GM19324 (cell line): Measurements from ENCODE around the gene CCT6A.
A peak's percentile ranks its signal among the peaks of the same experiment; 100 is the strongest.
"Not testable (repeated sequence)": the region's sequence is repeated elsewhere in the genome, so short reads cannot be mapped to it uniquely, and the experiment has no call there.

Experiments
- ATAC-seq: cut with Tn5 transposase; IDR thresholded peaks from one replicate; pipeline ENCODE4 v1.9.1; 2021; ENCODE audit warnings: mild to moderate bottlenecking, moderate library complexity; ENCODE audit not compliant: unreplicated experiment, low FRiP score

CCT6A gene

DNA sequence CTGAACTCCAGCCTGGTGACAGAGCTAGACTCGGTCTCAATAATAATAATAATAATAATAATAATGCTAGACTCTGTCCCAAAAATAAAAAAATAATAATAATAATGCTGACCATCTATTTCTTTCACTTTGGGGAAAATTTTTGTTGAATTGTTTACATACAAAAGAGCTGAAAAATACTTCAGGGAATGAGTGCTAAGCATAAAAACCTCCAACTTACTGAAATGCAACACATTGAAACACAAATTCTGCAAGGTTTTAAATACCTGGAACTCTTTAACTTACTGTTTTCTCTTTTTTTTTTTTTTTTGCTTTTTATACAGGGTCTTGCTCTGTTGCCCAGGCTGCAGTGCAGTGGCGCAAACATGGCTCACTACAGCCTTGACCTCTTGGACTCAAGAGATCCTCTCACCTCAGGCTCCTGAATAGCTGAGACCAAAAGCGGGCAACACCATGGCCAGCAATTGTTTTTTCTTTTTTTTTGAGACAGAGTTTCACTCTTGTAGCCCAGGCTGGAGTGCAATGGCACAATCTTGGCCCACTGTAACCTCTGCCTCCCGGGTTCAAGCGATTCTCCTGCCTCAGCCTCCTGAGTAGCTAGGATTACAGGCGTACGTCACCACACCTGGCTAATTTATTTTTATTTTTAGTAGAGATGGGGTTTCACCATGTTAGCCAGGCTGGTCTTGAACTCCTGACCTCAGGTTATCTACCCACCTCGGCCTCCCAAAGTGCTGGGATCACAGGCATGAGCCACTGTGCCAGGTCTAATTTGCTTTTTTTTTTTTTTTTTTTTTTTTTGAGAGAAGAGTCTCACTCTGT lies 46.8 kb downstream of the CCT6A start:
- ATAC-seq = not testable (repeated sequence)

DNA sequence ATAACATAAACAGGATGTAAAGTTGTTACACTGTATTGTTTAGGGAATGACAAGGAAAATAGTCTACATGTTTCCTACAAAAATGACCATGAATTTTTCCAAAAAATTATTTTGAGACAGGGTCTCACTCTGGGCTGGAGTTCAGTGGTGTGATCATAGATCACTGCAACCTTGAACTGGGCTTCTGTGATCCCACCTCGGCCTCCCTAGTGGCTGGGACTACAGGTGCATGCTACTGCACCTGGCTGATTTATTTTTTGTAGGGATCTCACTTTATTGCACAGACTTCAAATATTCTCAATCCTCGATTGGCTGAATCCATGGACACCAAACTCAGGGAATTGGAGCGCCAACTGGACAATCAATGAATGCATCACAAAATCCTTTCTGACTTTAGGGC lies 48.1 kb downstream of the CCT6A start:
- ATAC-seq = no peak

- ATAC-seq = not testable (repeated sequence)
Measured at GRCh38 chr7:56104138-56104537, 52.6 kb downstream of the CCT6A start.

GRCh38 chr7:56105508-56105907 lies 53.9 kb downstream of the CCT6A start:
- no peak for ATAC-seq

DNA sequence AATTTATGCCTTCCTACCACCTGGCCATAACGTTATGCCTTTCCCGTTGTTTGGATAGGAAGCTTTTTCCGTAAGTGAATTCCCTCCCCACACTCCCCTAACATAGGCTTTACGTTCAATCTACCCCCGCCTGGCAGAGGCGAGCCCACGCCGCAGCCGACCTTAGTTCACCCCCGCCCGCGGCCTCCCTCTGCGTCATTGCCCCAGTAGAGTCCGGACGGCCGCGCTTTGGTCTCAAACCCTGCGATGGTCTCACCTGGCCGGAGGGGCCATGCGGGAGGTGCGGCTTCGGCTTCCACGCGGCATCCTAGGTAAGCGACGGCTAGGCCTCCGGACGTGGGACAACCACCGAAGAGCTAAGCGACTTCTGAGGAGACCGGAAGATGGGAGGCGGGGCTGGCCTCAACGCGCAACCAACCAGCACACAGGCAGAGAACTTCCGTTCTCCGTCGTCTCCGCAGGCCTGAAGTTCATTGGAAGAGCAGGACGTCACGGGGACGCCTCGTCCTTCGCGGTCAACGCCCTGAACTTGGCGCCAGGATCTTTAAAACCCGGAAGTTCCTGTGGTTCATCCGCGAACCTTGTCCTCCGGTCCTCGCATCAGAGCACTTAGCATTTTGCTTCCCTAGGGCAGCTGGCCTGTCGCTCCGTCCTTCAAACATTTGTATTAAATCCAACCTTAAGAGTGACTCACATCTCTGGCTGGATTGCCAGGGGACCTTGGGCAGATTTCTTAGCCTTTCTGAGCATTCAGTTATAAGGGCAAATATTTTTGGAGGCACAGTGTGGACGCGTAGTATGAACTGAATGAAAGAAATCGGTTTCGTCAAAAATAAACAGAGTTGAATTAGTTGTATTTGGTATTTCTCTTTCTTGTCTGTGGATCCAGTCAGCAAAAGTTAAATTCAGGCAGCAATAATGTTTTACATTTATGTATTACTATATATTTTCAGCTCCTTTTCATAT lies 54.8 kb downstream of the CCT6A start, which contains the start of gene CHCHD2:
Gene CHCHD2 (minus strand): TSS at position 369 of the 966 bp plus-strand sequence. CDS start 63 bp downstream, at position 306.
- ATAC-seq = peak; percentile 100

DNA sequence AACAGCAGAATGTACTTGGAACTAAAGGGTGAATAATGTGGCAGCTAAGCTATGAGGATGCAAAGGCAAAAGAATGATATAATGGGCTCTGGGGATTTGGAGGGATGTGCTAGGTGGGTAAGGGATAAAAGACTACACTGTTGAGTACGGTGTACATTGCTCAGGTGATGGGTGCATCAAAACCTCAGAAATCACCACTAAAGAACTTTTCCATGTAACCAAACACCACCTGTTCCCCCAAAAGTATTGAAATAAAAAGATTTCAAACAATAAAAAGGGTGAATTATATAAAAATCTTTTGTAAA lies 56.3 kb downstream of the CCT6A start:
- ATAC-seq = no peak

GRCh38 chr7:56110611-56111010 lies 59.0 kb downstream of the CCT6A start:
- ATAC-seq = no peak

GRCh38 chr7:56112244-56112643 lies 60.7 kb downstream of the CCT6A start:
- ATAC-seq = not testable (repeated sequence)
